ENCODE measurements around the gene BRK1.
"Not testable (repeated sequence)": the region's sequence is repeated elsewhere in the genome, so short reads cannot be mapped to it uniquely, and the experiment has no call there.

BRK1 gene

DNA sequence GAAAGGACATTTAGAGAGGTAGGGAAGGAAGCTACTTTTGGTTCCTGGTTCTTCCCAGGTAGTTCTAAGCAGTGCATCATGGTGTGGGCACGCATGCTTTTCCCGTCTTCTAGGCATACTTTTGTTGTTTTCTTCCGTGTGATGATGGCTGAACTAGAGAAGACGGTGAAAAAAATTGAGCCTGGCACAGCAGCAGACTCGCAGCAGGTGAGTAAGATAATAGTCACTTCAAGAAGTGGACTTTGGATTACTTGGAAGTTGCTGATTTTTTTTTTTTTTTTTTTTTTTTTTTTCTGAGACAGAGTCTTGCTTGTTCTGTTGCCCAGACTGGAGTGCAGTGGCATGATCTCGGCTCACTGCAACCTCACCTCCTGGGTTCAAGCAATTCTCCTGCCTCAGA lies 25.3 kb upstream of the BRK1 start:
- DNase-seq (ENCODE audit: extremely low spot score), result no peak
- TF ChIP-seq, protein P1, sequence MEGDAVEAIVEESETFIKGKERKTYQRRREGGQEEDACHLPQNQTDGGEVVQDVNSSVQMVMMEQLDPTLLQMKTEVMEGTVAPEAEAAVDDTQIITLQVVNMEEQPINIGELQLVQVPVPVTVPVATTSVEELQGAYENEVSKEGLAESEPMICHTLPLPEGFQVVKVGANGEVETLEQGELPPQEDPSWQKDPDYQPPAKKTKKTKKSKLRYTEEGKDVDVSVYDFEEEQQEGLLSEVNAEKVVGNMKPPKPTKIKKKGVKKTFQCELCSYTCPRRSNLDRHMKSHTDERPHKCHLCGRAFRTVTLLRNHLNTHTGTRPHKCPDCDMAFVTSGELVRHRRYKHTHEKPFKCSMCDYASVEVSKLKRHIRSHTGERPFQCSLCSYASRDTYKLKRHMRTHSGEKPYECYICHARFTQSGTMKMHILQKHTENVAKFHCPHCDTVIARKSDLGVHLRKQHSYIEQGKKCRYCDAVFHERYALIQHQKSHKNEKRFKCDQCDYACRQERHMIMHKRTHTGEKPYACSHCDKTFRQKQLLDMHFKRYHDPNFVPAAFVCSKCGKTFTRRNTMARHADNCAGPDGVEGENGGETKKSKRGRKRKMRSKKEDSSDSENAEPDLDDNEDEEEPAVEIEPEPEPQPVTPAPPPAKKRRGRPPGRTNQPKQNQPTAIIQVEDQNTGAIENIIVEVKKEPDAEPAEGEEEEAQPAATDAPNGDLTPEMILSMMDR (IDR thresholded peaks at IDR 0.05; ENCODE audit: control extremely low read depth, extremely low read depth, low read depth, missing control alignments), result no peak
- ChIA-PET CTCF (interaction anchor here (1.6 kb wide), 1 partner anchor 9 kb away, joined by 5 read pairs; no protein-coding TSS in a partner anchor), POLR2A (interaction anchor here (0.6 kb wide), 1 partner anchor 13 kb away, joined by 3 read pairs; no protein-coding TSS in a partner anchor)

DNA sequence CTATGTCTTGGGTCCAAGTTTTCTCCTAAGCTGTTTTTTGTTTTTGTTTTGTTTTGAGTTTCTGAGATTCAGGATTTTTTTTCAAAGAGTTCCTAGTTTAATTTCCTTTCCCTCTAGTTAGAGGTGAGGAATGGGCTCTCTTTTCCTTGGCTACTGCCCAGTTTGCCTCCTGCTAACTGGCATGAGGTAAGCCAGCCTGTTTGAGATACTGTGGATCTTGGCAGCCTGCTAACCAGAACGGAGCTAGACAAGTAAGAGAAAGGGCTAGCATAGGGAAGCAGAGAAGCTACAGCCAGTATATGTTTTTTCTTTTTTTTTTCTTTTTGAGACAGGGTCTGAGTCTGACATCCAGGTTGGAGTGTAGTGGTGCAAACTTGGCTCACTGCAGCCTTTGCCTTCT lies 24.7 kb upstream of the BRK1 start:
- POLR2A ChIA-PET, result interaction anchor here (0.6 kb wide), 1 partner anchor 12 kb away, joined by 3 read pairs; no protein-coding TSS in a partner anchor
- CTCF ChIA-PET; DNase-seq (ENCODE audit: extremely low spot score): not testable (repeated sequence)

DNA sequence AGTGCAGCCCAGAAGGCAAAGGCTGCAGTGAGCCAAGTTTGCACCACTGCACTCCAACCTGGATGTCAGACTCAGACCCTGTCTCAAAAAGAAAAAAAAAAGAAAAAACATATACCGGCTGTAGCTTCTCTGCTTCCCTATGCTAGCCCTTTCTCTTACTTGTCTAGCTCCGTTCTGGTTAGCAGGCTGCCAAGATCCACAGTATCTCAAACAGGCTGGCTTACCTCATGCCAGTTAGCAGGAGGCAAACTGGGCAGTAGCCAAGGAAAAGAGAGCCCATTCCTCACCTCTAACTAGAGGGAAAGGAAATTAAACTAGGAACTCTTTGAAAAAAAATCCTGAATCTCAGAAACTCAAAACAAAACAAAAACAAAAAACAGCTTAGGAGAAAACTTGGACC lies 24.1 kb upstream of the BRK1 start:
- DNase-seq (ENCODE audit: extremely low spot score); POLR2A ChIA-PET; CTCF ChIA-PET: not testable (repeated sequence)

DNA sequence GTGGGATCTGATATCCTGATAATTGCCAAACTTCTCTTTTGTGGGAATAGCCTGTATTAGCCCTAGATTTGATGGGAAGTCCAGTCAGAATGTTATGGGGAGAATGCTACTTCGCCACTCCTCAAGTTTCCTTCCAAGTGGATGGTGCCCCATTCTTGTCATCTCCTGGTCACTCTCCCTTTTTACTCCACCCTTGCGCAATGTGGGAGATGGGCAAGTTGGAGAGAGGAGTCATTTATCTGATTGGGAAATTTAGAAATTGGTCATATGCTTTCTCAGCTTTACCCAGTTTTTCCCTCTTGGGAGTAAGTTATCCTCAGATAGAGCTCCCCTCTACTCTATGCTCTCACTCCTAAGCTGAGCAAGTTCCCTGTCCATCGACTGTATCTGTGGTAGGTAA lies 21.8 kb upstream of the BRK1 start:
- POLR2A ChIA-PET, result no interaction called here
- TF ChIP-seq, protein P1 (IDR thresholded peaks at IDR 0.05; ENCODE audit: control extremely low read depth, extremely low read depth, low read depth, missing control alignments), result no peak
- no peak for DNase-seq (ENCODE audit: extremely low spot score)
- CTCF ChIA-PET, result interaction anchor here (0.9 to 1.4 kb wide), 2 partner anchors 8 to 11 kb away, joined by 3 read pairs; no protein-coding TSS in a partner anchor

DNA sequence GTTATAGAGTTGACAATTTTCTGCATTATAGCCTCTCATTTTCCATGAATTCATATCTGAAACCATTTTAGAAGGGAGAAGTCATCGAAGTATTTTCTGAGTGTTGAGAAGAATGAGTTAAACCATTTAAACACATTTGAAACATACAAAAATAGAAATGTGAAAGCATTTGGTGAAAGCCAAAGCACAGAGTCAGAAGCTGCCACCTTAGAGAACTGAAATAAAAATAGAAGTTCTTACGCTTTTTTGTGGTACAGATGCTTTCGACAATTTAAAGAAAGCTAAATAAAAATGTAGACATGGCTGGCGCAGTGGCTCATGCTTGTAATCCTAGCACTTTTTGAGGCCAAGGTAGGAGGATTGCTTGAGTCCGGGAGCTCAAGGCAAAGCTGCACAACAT lies 16.4 kb upstream of the BRK1 start:
- DNase-seq (ENCODE audit: extremely low spot score), result no peak

DNA sequence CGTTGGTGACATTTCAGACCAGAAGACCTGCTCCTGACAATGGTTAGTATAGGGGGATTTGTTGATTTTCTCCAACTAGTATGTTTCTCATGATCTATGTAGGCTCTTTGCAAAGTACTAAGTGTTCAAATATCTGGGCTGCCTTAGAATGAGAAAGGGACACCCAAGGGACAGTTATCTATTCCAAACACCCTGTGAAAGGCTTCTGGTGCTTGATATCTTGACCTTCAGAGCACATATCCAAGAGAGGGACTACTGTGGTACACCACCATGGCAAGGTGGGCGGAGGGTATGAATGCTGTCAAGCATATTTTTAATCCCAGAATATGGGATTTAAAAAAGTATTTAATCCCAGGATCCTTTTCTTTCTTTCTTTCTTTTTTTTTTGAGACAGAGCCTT lies 8.6 kb upstream of the BRK1 start:
- CTCF ChIA-PET, result no interaction called here
- POLR2A ChIA-PET, result no interaction called here
- TF ChIP-seq, protein P1 (IDR thresholded peaks at IDR 0.05; ENCODE audit: control extremely low read depth, extremely low read depth, low read depth, missing control alignments), result no peak
- no peak for DNase-seq (ENCODE audit: extremely low spot score)

More for the DNA sequence above, 16.4 kb upstream of the BRK1 start:
- POLR2A ChIA-PET, result no interaction called here
- CTCF ChIA-PET, result interaction anchor here (0.8 to 1.3 kb wide), 2 partner anchors 11 to 166 kb away, joined by 3 read pairs; no protein-coding TSS in a partner anchor
- TF ChIP-seq, protein P1 (IDR thresholded peaks at IDR 0.05; ENCODE audit: control extremely low read depth, extremely low read depth, low read depth, missing control alignments), result no peak

DNA sequence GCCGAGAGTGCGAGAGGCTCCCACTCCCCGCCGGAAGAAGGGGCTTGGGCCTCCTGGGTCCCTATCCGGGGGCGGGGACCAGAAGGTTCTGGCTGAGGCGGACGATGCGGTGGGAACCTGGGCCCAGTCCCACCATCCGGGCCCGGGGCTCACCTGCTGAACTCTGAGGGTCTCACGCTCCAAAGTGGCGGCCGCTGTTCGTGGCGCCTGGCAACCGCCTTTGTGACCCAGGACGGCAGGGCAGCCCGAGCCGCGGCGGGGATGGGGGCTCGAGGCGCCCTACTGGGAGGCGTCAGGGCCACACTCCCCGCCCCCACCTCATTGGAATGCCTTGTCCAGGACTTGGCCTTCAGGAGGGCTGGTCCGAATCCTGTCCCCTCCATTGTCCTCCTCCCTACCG lies 7.4 kb upstream of the BRK1 start, which contains the start of gene FANCD2OS:
FANCD2OS (minus strand) TSS at position 165 of the 400 bp plus-strand sequence. CDS start 3,481 bp downstream, outside the sequence.
- no peak for DNase-seq (ENCODE audit: extremely low spot score)
- ChIA-PET POLR2A (no interaction called here), CTCF (interaction anchor here (0.9 kb wide), 1 partner anchor 11 kb away, joined by 4 read pairs; no protein-coding TSS in a partner anchor)
- TF ChIP-seq, protein P1 (IDR thresholded peaks at IDR 0.05; ENCODE audit: control extremely low read depth, extremely low read depth, low read depth, missing control alignments), result no peak

DNA sequence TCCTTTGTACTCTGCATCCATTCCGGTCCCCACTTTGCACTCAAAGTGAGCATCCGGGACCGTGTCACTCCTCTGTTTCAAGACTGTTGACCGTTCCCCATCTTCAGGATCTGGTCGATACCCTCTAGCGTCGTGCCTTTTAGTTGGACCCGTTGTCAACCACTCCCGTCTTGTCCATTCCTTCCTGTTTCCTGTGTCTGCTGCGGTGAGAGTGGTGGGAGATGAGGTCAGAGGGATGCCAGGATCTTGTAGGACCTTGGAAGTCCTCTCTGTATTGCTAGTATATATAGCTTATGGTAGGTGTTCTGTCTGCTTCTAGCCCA lies 624 bp downstream of the BRK1 start:
- TF ChIP-seq, protein P1 (IDR thresholded peaks at IDR 0.05; ENCODE audit: control extremely low read depth, extremely low read depth, low read depth, missing control alignments), result no peak
- DNase-seq (ENCODE audit: extremely low spot score), result no peak
- ChIA-PET CTCF (interaction anchor here (1.2 to 2.1 kb wide), 4 partner anchors 14 to 171 kb away, joined by 3 to 6 read pairs (median 4); partner anchors contain the start of gene VHL), POLR2A (interaction anchor here (0.6 kb wide), 1 partner anchor 132 kb away, joined by 3 read pairs; no protein-coding TSS in a partner anchor)
